HG02610 (cell line): ENCODE measurements around the gene NHLRC2.
A peak's percentile ranks its signal among the peaks of the same experiment; 100 is the strongest.
"Not testable (repeated sequence)": the region's sequence is repeated elsewhere in the genome, so short reads cannot be mapped to it uniquely, and the experiment has no call there.

ENCODE experiments used
- ATAC-seq: cut with Tn5 transposase; IDR thresholded peaks from one replicate; pipeline ENCODE4 v1.9.1; 2021; ENCODE audit warnings: mild to moderate bottlenecking, moderate library complexity; ENCODE audit not compliant: unreplicated experiment

The NHLRC2 gene

DNA sequence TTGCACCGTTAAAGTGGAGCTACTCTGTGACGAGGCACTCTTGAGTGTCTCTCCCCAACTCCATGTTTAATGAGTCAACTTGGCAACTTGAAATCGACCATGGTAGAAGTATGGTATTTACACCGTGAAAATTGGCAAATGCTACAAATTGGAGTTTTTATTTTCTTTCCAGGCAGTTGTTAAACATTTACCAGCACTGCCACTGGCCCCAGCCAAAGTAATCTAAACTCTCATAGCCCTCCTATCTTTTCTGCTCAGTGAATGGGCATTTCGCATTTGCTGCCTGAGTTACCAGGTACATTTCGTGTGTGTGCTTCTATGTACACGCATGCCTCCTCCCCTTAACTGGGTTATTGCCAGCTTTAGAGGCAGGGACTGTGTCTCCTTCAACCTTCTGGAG, 83.3 kb downstream of the NHLRC2 start:
- ATAC-seq: no peak

DNA sequence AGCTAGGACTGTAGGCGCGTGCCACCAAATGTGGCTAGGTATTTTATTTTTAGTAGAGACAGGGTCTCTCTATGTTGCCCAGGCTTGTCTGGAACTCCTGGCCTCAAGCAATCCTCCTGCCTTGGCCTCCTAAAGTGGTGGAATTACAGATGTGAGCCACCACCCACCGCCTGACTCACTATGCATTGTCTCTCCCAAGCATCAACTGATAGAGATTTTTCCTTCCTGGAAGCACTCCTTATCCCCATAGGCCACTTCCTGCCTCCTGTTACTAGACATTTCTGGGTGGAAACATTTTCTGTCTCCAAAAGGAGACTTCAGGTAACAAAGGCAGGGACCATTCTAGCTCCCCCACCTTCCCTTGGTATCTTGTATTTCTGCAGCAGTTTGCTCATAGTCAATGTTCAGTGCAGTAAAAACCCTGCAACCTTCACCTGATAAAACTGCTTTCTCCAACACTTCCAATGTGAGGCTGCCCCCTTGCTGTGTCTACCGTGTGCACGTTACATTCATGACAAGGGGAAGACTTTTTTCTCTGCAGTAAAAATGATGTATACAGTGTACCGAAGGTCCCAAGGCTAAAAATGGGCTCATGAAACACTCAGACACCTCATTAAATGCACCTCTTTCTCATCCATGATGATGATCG, 84.9 kb downstream of the NHLRC2 start:
- ATAC-seq: no peak

DNA sequence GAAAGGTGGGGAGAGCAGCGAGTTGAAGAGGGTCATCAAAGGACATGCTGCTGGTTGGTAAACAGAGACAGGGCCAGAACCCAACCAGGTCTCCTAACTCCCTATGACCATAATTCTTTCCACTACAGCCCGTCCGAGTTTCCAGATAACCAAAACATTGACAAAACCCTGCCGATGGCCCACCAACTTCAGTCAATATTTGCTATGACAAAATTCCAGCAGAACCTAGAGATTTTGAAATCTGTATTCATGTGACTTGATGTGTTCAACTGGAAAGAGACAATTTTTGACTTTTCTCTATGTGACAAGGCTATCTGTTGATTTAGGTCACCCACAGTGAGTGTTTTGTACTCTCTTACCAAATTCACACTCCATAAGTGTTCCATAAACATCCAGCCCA, 86.7 kb downstream of the NHLRC2 start:
- no peak for ATAC-seq

DNA sequence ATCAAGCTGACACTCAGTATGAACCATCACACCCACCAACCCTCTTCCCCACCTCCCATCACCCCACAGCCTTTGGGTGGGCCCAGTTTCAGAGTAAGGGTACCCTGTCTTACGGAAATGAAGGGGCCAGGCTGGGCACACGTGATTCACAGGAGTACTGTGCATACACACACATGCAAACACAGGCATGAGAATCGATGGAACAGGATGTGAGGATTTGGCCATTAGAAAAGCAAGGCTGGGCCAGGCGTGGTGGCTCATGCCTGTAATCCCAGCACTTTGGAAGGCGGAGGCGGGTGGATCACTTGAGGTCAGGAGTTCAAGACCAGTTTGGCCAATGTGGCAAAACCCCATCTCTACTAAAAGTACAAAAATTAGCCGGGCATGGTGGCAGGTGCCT, 88.7 kb downstream of the NHLRC2 start:
- not testable (repeated sequence) for ATAC-seq

DNA sequence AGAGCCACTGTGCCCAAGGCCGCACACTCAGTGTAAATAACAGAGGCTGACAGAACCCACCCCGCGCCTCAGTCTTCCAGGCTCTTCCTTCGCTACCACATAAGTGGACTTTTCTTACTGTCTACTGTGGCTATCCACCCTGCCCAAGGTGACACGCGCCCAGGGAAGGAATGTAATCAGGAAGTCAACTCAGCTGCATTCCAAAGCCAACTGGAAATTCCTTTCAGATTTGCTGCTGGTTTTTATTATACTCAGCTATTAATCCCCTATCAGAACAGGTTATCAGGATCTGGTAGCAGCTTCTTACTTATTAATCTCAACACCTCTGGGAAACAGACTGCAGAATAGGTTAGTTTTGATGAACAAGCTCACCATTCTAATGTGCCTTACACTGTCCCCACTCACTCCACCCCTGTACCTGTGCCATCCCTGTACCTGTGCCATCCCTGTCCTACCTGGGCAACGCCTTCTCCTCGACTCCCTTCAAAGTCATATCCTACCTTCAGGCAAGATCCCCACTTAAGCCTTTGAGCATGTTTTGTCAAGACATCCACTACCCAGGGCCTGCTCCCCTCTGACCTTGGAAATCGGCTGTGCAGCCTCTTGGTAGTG, 90.7 kb downstream of the NHLRC2 start:
- no peak for ATAC-seq

DNA sequence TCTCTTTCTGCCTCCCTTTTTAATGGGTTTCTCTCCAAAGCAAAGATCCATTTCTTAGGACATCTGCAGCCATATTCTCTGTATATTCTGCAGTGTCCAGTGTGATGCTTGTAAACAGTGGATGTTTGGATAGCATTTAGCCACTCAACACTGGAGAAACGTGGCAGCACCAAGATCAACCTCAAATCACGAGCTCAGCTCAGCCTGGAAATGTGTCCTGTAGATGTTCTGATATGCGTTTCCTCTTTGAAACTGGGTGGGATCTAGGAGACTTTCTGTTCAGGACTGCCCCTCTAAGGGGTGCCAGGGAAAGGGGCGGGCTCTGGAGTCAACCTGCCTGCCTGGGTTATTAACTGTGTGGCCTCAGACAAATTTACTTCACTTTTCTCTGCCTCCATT, 91.2 kb downstream of the NHLRC2 start:
- no peak for ATAC-seq

DNA sequence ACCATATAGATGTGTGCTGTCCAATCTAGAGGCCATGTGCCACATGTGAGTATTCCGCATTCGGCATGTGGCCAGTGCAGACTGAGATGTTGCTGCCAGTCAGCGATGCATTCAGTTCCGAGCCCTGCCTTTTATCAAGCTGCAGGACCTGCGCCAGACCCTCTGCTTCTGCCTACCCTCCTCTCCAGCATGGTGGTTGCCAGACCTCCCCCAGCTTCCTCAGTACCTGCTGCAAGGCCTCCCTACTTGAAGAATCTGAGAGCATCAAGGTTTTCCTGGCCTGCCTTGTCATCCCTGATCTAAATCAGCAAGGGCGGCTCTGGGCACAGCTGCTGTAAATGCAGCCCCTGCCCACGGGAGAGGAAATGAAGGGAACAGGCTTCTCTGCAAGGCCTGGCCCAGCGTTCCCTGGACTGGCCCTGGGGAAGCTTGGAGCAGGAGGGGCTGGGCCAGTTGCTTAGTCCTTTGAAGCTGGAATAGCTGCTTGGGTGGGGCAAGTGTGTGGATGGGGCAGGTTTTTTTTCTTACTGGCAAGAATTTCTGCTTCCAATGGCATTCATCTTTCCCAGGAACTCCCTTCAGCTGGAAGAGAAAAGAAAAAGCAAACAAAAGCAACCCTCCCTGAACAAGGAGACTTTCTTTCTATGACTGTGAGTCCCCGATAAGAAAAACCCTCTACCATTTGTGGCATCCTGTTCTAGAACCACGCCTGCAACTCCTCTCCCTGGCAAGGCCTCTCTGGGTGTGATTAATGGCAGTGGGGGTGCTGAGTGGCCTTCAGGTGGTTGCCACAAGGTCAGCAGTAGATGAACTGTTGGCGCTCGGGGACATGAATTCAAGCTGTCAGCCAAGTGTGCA, 93.0 kb downstream of the NHLRC2 start:
- ATAC-seq: no peak

DNA sequence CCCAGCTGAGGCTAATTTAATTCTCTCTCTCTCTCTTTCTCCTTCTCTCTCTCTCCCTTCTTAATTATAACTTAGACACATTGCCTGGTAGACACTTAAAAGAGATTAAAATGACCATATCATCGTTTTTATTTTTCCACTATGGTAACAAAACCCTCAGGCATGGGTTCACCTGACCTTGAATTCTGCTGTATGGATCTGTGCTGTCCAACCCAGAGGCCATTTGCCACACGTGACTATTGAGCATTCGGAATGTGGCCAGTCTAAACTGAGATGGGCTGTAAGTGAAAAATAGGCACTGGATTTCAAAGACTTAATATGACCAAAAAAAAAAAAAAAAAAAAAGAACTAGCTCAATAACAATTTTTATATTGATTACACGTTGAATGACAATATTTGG, 93.6 kb downstream of the NHLRC2 start:
- no peak for ATAC-seq

DNA sequence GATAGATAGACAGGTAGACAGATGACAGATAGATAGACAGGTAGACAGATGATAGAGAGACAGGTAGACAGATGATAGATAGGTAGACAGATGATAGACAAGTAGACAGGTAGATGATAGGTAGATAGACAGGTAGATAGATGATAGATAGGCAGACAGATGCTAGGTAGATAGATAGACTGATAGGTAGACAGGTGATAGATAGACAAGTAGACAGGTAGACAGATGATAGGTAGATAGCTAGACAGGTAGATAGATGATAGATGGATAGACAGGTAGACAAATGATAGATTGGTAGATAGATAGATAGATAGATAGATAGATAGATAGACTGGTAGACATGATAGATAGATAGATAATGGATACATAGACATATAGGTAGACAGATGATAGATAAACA, 95.8 kb downstream of the NHLRC2 start:
- ATAC-seq: no peak

DNA sequence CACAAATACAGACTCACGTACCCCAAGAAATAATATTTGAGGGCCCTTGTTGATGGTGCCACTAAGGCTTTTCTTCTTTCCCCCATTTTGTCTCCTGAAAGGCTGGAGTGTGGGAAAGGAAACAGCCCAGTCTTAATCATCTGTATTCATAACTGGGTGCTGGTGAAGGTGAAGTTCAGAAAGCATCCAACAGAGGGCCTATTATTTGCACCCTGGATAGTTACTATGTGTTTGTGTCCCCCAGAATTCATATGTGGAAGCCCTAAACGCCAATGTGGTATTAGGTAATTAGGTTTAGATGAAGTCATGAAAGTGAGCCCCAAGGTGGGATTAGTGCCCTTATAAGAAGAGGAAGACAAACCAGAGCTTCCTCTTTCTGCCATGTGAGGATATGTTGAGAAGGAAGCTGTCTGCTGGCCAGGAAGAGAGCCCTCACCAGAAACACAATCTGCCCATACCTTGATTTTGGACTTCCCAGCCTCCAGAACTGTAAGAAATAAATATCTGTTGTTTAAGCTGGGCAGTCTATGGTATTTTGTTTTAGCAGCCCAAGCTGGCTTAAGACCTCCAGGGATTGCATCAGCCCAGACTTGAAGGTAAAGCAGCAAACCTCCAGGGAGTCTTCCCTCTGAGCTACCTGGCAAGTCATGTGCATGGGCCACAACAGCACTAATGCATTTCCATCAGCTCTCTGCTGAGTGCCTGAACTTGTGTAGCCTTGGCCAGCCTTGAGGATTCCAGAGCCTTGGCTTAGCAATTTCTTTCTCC, 99.2 kb downstream of the NHLRC2 start:
- no peak for ATAC-seq

DNA sequence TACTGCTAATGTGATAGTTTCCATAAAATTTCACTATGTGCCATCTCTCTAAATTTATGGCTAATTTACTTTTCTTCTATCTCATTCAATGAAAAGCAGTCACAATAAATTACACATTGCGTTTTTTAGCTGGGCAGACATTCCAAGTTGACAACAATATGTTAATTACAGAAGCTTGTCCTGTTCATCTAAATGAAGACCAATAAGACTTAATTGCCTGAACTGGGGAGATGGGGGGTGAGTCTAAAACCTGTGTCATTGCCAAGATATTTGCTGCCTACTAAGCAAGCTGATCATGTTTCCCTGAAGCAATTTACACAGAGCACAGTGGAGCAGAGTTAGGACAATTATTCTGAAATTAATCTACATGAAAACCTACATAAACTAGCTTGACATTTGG, 99.9 kb downstream of the NHLRC2 start:
- ATAC-seq: no peak

DNA sequence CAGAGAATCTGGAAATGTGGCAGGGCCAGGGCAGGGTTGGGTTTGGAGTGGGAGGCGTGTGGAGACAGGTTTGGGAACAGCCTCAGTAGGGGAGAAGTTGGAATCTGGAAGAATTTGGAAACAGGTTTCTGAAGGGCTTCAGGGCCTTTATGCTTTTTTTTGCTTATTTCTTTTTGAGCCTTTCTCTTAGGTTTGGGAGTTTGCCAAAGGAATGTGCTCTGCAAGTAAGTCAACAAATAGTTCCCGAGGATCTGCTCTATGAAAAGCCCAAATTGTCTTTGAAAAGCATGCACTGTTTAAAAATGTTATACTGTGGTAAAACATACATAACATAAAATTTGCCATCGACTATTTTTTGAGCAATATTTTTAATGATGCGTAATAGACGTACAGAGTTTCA, 102.6 kb downstream of the NHLRC2 start:
- ATAC-seq: no peak

DNA sequence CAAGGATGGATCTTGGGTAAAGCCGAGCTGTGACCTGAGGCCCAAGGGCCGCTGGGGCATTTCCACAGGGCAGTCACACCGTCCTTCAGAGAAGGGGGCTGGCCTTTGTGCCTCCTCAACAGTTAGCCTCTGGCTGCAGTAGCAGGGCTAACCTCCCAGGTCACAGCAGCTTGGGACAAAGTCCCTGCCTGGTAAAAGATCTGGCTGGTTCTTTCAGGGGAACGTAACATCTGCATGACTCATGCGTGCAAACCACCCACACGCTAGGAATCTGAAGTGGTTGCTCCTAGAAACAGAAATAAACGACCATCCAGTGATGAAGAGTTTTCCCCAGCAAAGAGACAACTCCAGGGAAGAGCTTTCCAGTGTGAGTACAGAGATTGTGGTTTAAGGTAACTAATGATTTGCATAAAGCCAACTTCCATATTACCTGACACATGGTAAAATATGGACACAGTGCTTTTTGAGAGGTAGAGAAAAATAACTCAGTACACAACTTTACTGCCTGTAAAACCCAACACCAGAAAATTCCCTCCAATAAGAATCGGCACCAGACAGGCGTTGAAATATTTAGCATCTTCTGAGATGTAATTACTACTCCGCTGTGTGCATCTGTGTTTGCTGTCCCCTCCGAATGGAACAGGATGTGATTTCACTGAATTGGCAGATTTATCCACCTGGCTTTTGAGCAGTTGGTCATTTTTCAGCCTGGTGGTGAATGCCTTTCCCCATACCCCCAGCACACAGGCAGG, 104.3 kb downstream of the NHLRC2 start:
- no peak for ATAC-seq

DNA sequence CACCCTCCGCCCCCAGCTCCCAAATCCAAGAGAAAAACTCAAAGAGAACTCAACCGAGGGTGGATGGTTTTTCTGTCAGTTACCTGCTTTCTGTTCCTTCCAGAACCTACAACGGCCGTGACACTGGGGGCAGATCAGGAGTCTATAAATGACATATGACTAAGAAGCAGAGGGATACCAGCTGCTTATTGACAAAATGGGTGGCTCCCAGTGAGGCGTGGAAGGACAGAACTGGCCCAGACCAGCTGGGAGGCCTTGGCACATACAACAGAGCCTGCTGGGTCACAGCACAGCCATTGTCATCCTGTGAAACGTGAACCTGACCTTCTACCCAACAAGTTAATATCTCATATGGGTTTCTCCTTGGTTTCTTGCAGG, 104.9 kb downstream of the NHLRC2 start:
- ATAC-seq: peak; percentile 53

DNA sequence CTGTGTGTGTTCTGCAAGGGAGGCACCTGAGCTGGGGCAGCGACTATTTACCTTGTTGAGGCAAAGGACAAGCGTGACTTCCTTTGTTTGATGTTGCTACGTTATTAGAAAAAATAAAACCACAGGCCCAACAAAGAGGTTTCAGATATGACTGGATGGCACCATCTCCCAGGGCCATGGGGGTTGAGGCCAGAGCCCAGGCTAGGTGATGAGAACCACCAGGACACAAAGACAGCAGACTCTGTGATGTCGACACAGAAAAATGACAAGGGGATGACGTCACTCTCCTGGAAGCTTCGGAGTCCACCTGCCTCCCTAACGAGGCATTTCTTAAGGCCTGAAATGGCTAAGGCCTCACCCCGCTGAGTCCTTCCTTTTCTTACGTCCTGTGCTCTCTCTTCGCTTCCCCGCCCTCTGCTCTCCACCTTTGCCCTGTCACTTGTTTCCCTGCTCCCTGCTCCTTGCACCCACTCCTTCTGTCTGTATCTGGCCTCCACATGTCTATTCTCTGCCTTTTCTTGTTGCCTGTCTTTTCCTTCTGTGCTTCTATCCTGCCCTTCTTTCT, 106.2 kb downstream of the NHLRC2 start:
- peak; percentile 37 for ATAC-seq

DNA sequence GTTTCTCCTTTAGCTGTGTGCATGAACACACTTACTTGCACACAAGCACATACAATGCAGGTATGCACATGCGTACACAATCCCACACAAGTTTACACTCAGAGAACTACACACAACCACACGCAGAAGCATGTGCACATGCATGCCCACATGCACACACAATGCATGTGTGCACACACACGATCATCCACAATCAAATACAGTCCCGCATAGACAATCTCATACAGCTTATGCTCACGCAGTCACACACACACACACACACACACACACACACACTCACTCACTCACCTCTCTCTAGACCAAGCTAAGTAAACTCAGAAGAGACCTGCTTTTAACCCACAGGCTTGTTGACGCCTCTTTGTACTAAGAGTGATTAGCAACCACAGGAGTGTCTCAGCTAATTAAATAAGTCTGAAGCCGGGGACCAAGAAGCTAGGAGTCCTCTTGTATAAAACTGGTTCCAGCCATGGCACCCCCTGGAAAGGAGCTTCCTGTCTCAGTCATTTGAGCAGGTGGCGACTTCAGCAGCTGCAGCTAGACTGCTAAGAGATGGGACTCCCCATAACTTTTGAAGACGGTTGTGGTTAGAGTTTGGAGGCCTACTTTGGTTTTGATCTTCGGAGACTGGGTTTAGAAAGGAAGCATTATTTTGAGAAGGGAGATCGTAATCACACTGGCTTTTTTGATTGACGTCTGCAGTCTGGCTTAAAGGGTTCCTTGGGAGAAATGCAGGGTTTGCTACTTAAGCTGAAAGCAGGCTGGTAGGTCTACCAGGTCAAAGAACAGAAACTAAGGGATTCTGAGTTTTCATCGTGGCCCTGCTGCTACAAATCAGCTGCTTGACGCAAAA, 106.9 kb downstream of the NHLRC2 start:
- ATAC-seq: peak; percentile 67

DNA sequence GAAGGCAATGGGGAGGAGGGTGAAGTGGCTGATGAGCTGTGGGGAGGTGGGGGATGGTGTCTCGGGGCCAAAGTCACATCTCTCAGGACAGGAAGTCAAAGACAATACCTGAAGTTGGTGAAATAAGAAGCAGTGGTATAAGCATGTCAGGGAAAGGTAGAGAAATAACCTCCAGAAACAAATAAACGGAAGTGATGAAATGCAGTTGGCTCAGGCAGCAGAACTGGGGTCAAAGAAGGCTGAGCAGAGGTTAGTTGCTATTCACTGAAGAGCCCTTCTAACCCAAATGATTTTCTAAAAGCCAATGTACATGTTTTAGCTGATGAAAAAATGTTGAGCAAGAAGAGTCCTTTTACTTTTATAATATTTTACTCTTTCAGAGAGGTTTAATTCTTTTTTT, 110.6 kb downstream of the NHLRC2 start:
- no peak for ATAC-seq

DNA sequence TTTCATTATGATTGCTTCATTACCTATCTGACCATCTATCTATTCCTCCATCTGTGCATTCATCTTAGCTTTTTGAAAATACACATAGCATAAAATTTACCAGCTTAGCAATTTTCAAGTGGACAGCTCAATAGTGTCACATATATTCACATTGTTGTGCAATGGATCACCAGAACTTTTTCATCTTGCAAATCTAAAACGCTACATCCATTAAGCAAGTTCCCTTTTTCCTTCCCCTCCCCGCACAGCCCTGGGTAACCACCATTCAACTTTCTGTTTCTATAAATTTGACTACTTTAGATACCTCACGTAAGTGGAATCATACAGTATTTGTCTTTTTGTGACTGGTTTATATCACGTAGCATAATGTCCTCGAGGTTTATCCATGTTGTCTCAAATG, 111.2 kb downstream of the NHLRC2 start:
- no peak for ATAC-seq
